HG02852 (cell line): Measurements from ENCODE around the gene LRBA.

ENCODE experiments used
- ATAC-seq: cut with Tn5 transposase; IDR thresholded peaks from one replicate; pipeline ENCODE4 v1.9.1; 2021; ENCODE audit warnings: mild to moderate bottlenecking, moderate library complexity; ENCODE audit not compliant: unreplicated experiment

The LRBA gene

GRCh38 chr4:150593996-150594395 is 421.1 kb downstream of the LRBA start:
- no peak for ATAC-seq

GRCh38 chr4:150591904-150592303 is 423.2 kb downstream of the LRBA start:
- no peak for ATAC-seq

GRCh38 chr4:150591406-150591805 is 423.7 kb downstream of the LRBA start:
- no peak for ATAC-seq

GRCh38 chr4:150590631-150591030 is 424.5 kb downstream of the LRBA start:
- ATAC-seq = no peak

GRCh38 chr4:150589157-150589556 is 425.9 kb downstream of the LRBA start:
- ATAC-seq = no peak

- no peak for ATAC-seq
Observed at GRCh38 chr4:150588316-150588715, 426.8 kb downstream of the LRBA start.

- ATAC-seq = no peak
Observed at GRCh38 chr4:150586162-150586810, 428.8 kb downstream of the LRBA start.

- ATAC-seq = no peak
Observed at GRCh38 chr4:150585611-150586010, 429.5 kb downstream of the LRBA start.

- ATAC-seq = no peak
Observed at GRCh38 chr4:150584111-150584915, 430.8 kb downstream of the LRBA start.

- ATAC-seq = no peak
Observed at GRCh38 chr4:150583287-150584110, 431.6 kb downstream of the LRBA start.

- no peak for ATAC-seq
Observed at GRCh38 chr4:150582873-150583286, 432.2 kb downstream of the LRBA start.

GRCh38 chr4:150582146-150582872 is 432.8 kb downstream of the LRBA start, which contains the start of gene MAB21L2:
Gene MAB21L2, plus strand, starts transcription at chr4:150582151. Its CDS starts 879 bp downstream, at chr4:150583030.
- no peak for ATAC-seq

GRCh38 chr4:150581641-150582051 is 433.4 kb downstream of the LRBA start:
- no peak for ATAC-seq

GRCh38 chr4:150581056-150581605 is 434.0 kb downstream of the LRBA start:
- no peak for ATAC-seq

GRCh38 chr4:150580306-150580705 is 434.8 kb downstream of the LRBA start:
- ATAC-seq = no peak

GRCh38 chr4:150579551-150580234 is 435.4 kb downstream of the LRBA start:
- no peak for ATAC-seq

GRCh38 chr4:150578745-150579501 is 436.2 kb downstream of the LRBA start:
- ATAC-seq = no peak

- no peak for ATAC-seq
Observed at GRCh38 chr4:150577796-150578195, 437.3 kb downstream of the LRBA start.

- ATAC-seq = no peak
Observed at GRCh38 chr4:150574678-150575077, 440.4 kb downstream of the LRBA start.
